Caco-2 (cell line): ENCODE measurements around the gene RTN4RL1. TPM values are rescaled to one million over a fixed set of nuclear protein-coding genes. Genes with fewer than 3 reads are reported as not detected.

Experiments used
- Bru-seq: library from RNA; stranded (reverse); fragments of 400-500 nt; gene quantifications from one replicate; lab custom pipeline; 2021; lab: Mats Ljungman, UMichigan
- BruChase-seq, 2 experiments: library from RNA; stranded (reverse); fragments of 400-500 nt; gene quantifications; one replicate each; lab custom pipeline; 2021; lab: Mats Ljungman, UMichigan
- BruUV-seq: library from RNA; stranded (reverse); fragments of 400-500 nt; replicated peaks from 2 replicates; lab custom pipeline; 2021; lab: Mats Ljungman, UMichigan
- CTCF ChIA-PET: fragments of 300-600 bp; sonication (Branson Sonifier 250); formaldehyde crosslinking; loops from one replicate; lab custom pipeline; 2022; ENCODE audit warnings: antibody characterized with exemption; lab: Charles Lee
- POLR2A ChIA-PET: fragments of 300-600 bp; sonication (Branson Sonifier 250); formaldehyde crosslinking; loops from one replicate; lab custom pipeline; 2022; ENCODE audit warnings: antibody characterized with exemption; lab: Charles Lee
- DNase-seq, 2 experiments: peaks; one replicate each; pipeline versions ENCODE4 v3.0.0 to v3.0.0-alpha.2; 2020 to 2022
- H3K27me3 ChIP-seq: replicated peaks from 2 replicates; pipeline ENCODE4 v1.6.0; 2011; ENCODE audit warnings: low read length; ENCODE audit not compliant: control insufficient read depth, insufficient read depth
- H3K36me3 ChIP-seq: 2 replicates; pipeline ENCODE4 v1.5.1; 2011; ENCODE audit warnings: low read length; ENCODE audit not compliant: control insufficient read depth, insufficient read depth
- H3K4me1 ChIP-seq: fragments of 250-450 bp; sonication (Bioruptor Pico); 2 replicates; pipeline ENCODE4 v1.5.1; 2020; ENCODE audit warnings: mild to moderate bottlenecking
- H3K4me3 ChIP-seq: 2 replicates; pipeline ENCODE4 v1.5.1; 2011; ENCODE audit warnings: low read depth, mild to moderate bottlenecking, control low read depth, low read length
- H3K9me3 ChIP-seq: fragments of 250-450 bp; sonication (Bioruptor Pico); 2 replicates; pipeline ENCODE4 v1.5.1; 2020; ENCODE audit warnings: mild to moderate bottlenecking, moderate library complexity
- H3K27ac Mint-ChIP-seq: one replicate; pipeline ENCODE4 v1.8.0; 2022; ENCODE audit warnings: mixed read lengths; ENCODE audit not compliant: unreplicated experiment
- H3K27me3 Mint-ChIP-seq: one replicate; pipeline ENCODE4 v1.8.0; 2022; ENCODE audit warnings: mixed read lengths; ENCODE audit not compliant: insufficient read depth, unreplicated experiment
- H3K36me3 Mint-ChIP-seq: one replicate; pipeline ENCODE4 v1.8.0; 2022; ENCODE audit warnings: mild to moderate bottlenecking, mixed read lengths; ENCODE audit not compliant: insufficient read depth, unreplicated experiment
- H3K4me1 Mint-ChIP-seq: one replicate; pipeline ENCODE4 v1.8.0; 2022; ENCODE audit warnings: low read depth, mixed read lengths; ENCODE audit not compliant: unreplicated experiment
- H3K4me3 Mint-ChIP-seq: one replicate; pipeline ENCODE4 v1.8.0; 2022; ENCODE audit warnings: mild to moderate bottlenecking, moderate library complexity, mixed read lengths; ENCODE audit not compliant: unreplicated experiment
- H3K9me3 Mint-ChIP-seq: one replicate; pipeline ENCODE4 v1.8.0; 2022; ENCODE audit warnings: mixed read lengths; ENCODE audit not compliant: unreplicated experiment
- CTCF ChIP-seq, 2 experiments: fragments of 200-600 bp in 1 of 2; IDR thresholded peaks; 1 replicate in 1 of 2; 2 replicates in 1 of 2; pipeline versions ENCODE4 v1.5.1 to v1.8.0; 2011 to 2022; ENCODE audit warnings: antibody characterized with exemption in 1 of 2, control low read depth in 1 of 2, inconsistent platforms in 1 of 2, low read depth in 1 of 2, low read length in 1 of 2, mild to moderate bottlenecking in 1 of 2, moderate library complexity in 1 of 2; ENCODE audit not compliant: insufficient read depth in 1 of 2, severe bottlenecking in 1 of 2, unreplicated experiment in 1 of 2
- intact Hi-C: fragments of 100-400 bp; cut with micrococcal nuclease; formaldehyde crosslinking; loops from one replicate; pipeline ENCODE4 v1.10.0; 2022; ENCODE audit not compliant: unreplicated experiment
- long read RNA-seq: library from polyadenylated mRNA; stranded (forward); transcript quantifications from one replicate; pipeline ENCODE4 v2.0.0, GENCODE V29; 2022
- total RNA-seq: library from RNA; stranded (reverse); gene quantifications from 2 replicates; pipeline ENCODE4 v1.2.3, GENCODE V29; 2022

The RTN4RL1 gene, protein sequence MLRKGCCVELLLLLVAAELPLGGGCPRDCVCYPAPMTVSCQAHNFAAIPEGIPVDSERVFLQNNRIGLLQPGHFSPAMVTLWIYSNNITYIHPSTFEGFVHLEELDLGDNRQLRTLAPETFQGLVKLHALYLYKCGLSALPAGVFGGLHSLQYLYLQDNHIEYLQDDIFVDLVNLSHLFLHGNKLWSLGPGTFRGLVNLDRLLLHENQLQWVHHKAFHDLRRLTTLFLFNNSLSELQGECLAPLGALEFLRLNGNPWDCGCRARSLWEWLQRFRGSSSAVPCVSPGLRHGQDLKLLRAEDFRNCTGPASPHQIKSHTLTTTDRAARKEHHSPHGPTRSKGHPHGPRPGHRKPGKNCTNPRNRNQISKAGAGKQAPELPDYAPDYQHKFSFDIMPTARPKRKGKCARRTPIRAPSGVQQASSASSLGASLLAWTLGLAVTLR
- total RNA-seq (0.54 and 0.60 TPM in 2 replicates), Bru-seq, nascent RNA (percentile 27 among the genes with signal in this experiment), BruChase-seq, experiment 1, labeled RNA remaining after a 2-hour chase (percentile 24 among the genes with signal in this experiment), BruChase-seq, experiment 2, labeled RNA remaining after a 6-hour chase (percentile 32 among the genes with signal in this experiment)
- long read RNA-seq, partial matches to known transcripts = 0 of 1 reads
- long read RNA-seq, other reads (novel, unspliced or antisense) = 0 of 1 reads

GRCh38 chr17:2025220-2025621 is at the start of gene RTN4RL1:
Gene RTN4RL1 (minus strand): TSS chr17:2025334. CDS start chr17:2024865, 469 bp downstream.
- Histone ChIP-seq H3K36me3 (no peaks in the 10 kb centered on the region), H3K4me3 (peak within 1 kb of the TSS; percentile 59), H3K4me1 (peaks cover 18% of the 10 kb centered on the region; the same call in 1 of the 2 replicates), H3K9me3 (no peaks in the 10 kb centered on the region), H3K27me3 (peaks cover 6% of the 10 kb centered on the region)
- H3K27me3 Mint-ChIP-seq = peaks cover 8% of the 10 kb centered on the region
- intact Hi-C loops = no loop called here
- H3K27ac Mint-ChIP-seq = no peak within 1 kb of the TSS
- peak in 1 of 2 experiments; percentile 1 for TF ChIP-seq CTCF (IDR thresholded peaks at IDR 0.05; ENCODE audit: insufficient read depth in 1 of 2, low read depth in 1 of 2, low read length in 1 of 2, severe bottlenecking in 1 of 2, unreplicated experiment in 1 of 2)
- peak; percentile 67 to 69 for DNase-seq
- peak within 1 kb of the TSS; percentile 69 for H3K4me3 Mint-ChIP-seq
- H3K9me3 Mint-ChIP-seq = no peaks in the 10 kb centered on the region
- H3K36me3 Mint-ChIP-seq = peaks cover 11% of the 10 kb centered on the region
- H3K4me1 Mint-ChIP-seq = peaks cover 6% of the 10 kb centered on the region
- no TSS peak for BruUV-seq
- CTCF ChIA-PET = interaction anchor here (0.7 to 4.3 kb wide), 10 partner anchors 13 to 143 kb away, joined by 3 to 185 read pairs (median 5); no protein-coding TSS in a partner anchor
- POLR2A ChIA-PET = no interaction called here

GRCh38 chr17:2074919-2075318 is 49.8 kb upstream of the RTN4RL1 start:
- Histone ChIP-seq H3K27me3 (no peaks in the 10 kb centered on the region), H3K4me3 (no peak overlapping the region), H3K4me1 (no peaks in the 10 kb centered on the region), H3K9me3 (no peaks in the 10 kb centered on the region), H3K36me3 (peaks cover 4% of the 10 kb centered on the region; the same call in 1 of the 2 replicates)
- no peak for DNase-seq
- BruUV-seq = no TSS peak
- Mint-ChIP-seq H3K27ac (no peak overlapping the region), H3K36me3 (peaks cover 18% of the 10 kb centered on the region), H3K4me1 (no peaks in the 10 kb centered on the region), H3K4me3 (no peak overlapping the region), H3K9me3 (no peaks in the 10 kb centered on the region), H3K27me3 (no peaks in the 10 kb centered on the region)
- intact Hi-C loops = no loop called here
- CTCF ChIA-PET = interaction anchor here (0.7 to 0.9 kb wide), 2 partner anchors 9 to 10 kb away, joined by 3 read pairs; no protein-coding TSS in a partner anchor
- POLR2A ChIA-PET = no interaction called here
- TF ChIP-seq CTCF (IDR thresholded peaks at IDR 0.05; ENCODE audit: insufficient read depth in 1 of 2, low read depth in 1 of 2, low read length in 1 of 2, severe bottlenecking in 1 of 2, unreplicated experiment in 1 of 2) = no peak
